IMR-90 (cell line): ENCODE data around the gene MYO1C. TPM values are rescaled to one million over a fixed set of nuclear protein-coding genes. Genes with fewer than 3 reads are reported as not detected.

Experiments
- ATAC-seq: fragments of 200-7000 bp; cut with Tn5 transposase; 2 replicates; pipeline ENCODE4 v1.9.1; 2020; ENCODE audit warnings: low read depth, mild to moderate bottlenecking, moderate library complexity
- BruUV-seq: library from RNA; stranded (reverse); fragments of 400-500 nt; replicated peaks from 2 replicates; lab custom pipeline; 2021; lab: Mats Ljungman, UMichigan
- CTCF ChIA-PET: fragments of 300-600 bp; formaldehyde crosslinking; extraction: SDS; loops from one replicate; lab custom pipeline; 2021; ENCODE audit warnings: antibody characterized with exemption; lab: Yijun Ruan, JAX
- POLR2A ChIA-PET: fragments of 300-600 bp; sonication (Branson Sonifier 250); formaldehyde crosslinking; loops from one replicate; lab custom pipeline; 2022; ENCODE audit warnings: antibody characterized with exemption; ENCODE audit not compliant: unreplicated experiment; lab: Charles Lee
- DNase-seq: peaks from one replicate; pipeline ENCODE4 v3.0.0; 2013
- H2AFZ ChIP-seq: replicated peaks from 2 replicates; pipeline ENCODE3; 2013; ENCODE audit warnings: low read length, mild to moderate bottlenecking; ENCODE audit not compliant: poor library complexity
- H2AK5ac ChIP-seq: 2 replicates; pipeline ENCODE4 v1.6.1; 2013; ENCODE audit warnings: low read depth, low read length, inconsistent platforms
- H2AK9ac ChIP-seq: replicated peaks from 2 replicates; pipeline ENCODE3; 2013; ENCODE audit warnings: mild to moderate bottlenecking, low read depth, low read length, moderate library complexity; ENCODE audit not compliant: poor library complexity
- H2BK120ac ChIP-seq: 2 replicates; pipeline ENCODE4 v1.6.1; 2013; ENCODE audit warnings: low read depth, low read length, inconsistent platforms
- H2BK15ac ChIP-seq: 3 replicates; pipeline ENCODE4 v1.6.1; 2013; ENCODE audit warnings: low read depth, low read length, inconsistent platforms
- H2BK20ac ChIP-seq: 2 replicates; pipeline ENCODE4 v1.6.1; 2013; ENCODE audit warnings: low read depth, mild to moderate bottlenecking, inconsistent platforms, low read length, moderate library complexity
- H2BK5ac ChIP-seq: 2 replicates; pipeline ENCODE4 v1.6.1; 2013; ENCODE audit warnings: mild to moderate bottlenecking, low read depth, low read length, inconsistent platforms; ENCODE audit not compliant: poor library complexity, severe bottlenecking
- H3K14ac ChIP-seq: replicated peaks from 2 replicates; pipeline ENCODE4 v1.6.1; 2013; ENCODE audit warnings: low read depth, low read length, inconsistent platforms
- H3K18ac ChIP-seq: 2 replicates; pipeline ENCODE4 v1.6.1; 2013; ENCODE audit warnings: low read depth, low read length, control low read depth
- H3K23ac ChIP-seq: 2 replicates; pipeline ENCODE4 v1.6.1; 2013; ENCODE audit warnings: low read depth, low read length, inconsistent platforms
- H3K27ac ChIP-seq: 2 replicates; pipeline ENCODE4 v1.5.1; 2013; ENCODE audit warnings: mild to moderate bottlenecking, control low read depth, low read length; ENCODE audit not compliant: insufficient read depth
- H3K27me3 ChIP-seq: 2 replicates; pipeline ENCODE4 v1.6.1; 2013; ENCODE audit warnings: low read length; ENCODE audit not compliant: control insufficient read depth, insufficient read depth
- H3K36me3 ChIP-seq: 2 replicates; pipeline ENCODE4 v1.6.1; 2013; ENCODE audit warnings: low read length, mixed read lengths; ENCODE audit not compliant: control insufficient read depth, insufficient read depth
- H3K4ac ChIP-seq: 2 replicates; pipeline ENCODE4 v1.6.1; 2013; ENCODE audit warnings: low read depth, low read length, inconsistent platforms
- H3K4me1 ChIP-seq: 2 replicates; pipeline ENCODE4 v1.6.1; 2013; ENCODE audit warnings: low read length, mixed read lengths; ENCODE audit not compliant: control insufficient read depth, insufficient read depth
- H3K4me2 ChIP-seq: 2 replicates; pipeline ENCODE4 v1.6.1; 2013; ENCODE audit warnings: low read depth, mild to moderate bottlenecking, control low read depth, low read length, moderate library complexity
- H3K4me3 ChIP-seq: 2 replicates; pipeline ENCODE4 v1.5.1; 2013; ENCODE audit warnings: low read depth, mild to moderate bottlenecking, control low read depth, low read length, moderate library complexity; ENCODE audit not compliant: insufficient read depth
- H3K56ac ChIP-seq: 2 replicates; pipeline ENCODE4 v1.6.1; 2013; ENCODE audit warnings: low read length, inconsistent platforms; ENCODE audit not compliant: insufficient read depth; ENCODE audit errors: extremely low read depth
- H3K79me1 ChIP-seq, 2 experiments: 2 replicates each; pipeline ENCODE4 v1.6.1; 2013; ENCODE audit warnings: low read length in 2 of 2, inconsistent platforms in 1 of 2, low read depth in 1 of 2
- H3K9ac ChIP-seq: 2 replicates; pipeline ENCODE4 v1.6.1; 2013; ENCODE audit warnings: low read depth, low read length, control low read depth
- H3K9me1 ChIP-seq: 2 replicates; pipeline ENCODE4 v1.6.1; 2013; ENCODE audit warnings: low read length, inconsistent platforms; ENCODE audit not compliant: insufficient read depth
- H3K9me3 ChIP-seq: 2 replicates; pipeline ENCODE4 v1.6.1; 2013; ENCODE audit warnings: low read length; ENCODE audit not compliant: control insufficient read depth, insufficient read depth
- H4K20me1 ChIP-seq: 2 replicates; pipeline ENCODE4 v1.6.1; 2013; ENCODE audit warnings: low read length, inconsistent platforms; ENCODE audit not compliant: insufficient read depth
- H4K5ac ChIP-seq: 2 replicates; pipeline ENCODE4 v1.6.1; 2013; ENCODE audit warnings: mild to moderate bottlenecking, low read depth, low read length, control low read depth
- H4K8ac ChIP-seq, 2 experiments: 2 replicates each; pipeline ENCODE4 v1.6.1; 2013; ENCODE audit warnings: low read depth in 2 of 2, low read length in 2 of 2, control low read depth in 1 of 2, inconsistent platforms in 1 of 2
- H4K91ac ChIP-seq: 2 replicates; pipeline ENCODE4 v1.6.1; 2013; ENCODE audit warnings: low read depth, low read length, inconsistent platforms; ENCODE audit not compliant: insufficient read depth
- WGBS, 2 experiments: methylation state at CpG; one replicate each; pipeline versions ENCODE4 v1.1.5 to v1.1.7; 2013; ENCODE audit warnings: missing lambda C conversion rate in 2 of 2; ENCODE audit not compliant: insufficient read length in 1 of 2; ENCODE audit errors: extremely low coverage in 2 of 2; 5-methylcytosine and 5-hydroxymethylcytosine counted together
- dilution Hi-C: fragments of 300-500 bp; cut with HindIII; formaldehyde crosslinking; loops from one replicate; pipeline ENCODE4 v1.14.3; 2018; ENCODE audit warnings: low sequenced_read_pairs; ENCODE audit not compliant: unreplicated experiment
- in situ Hi-C: fragments of 300-500 bp; cut with MboI; formaldehyde crosslinking; loops from 3 replicates; pipeline ENCODE4 v1.14.3; 2019; ENCODE audit warnings: low sequenced_read_pairs, inconsistent platforms, mixed read lengths
- intact Hi-C: fragments of 100-400 bp; cut with micrococcal nuclease; formaldehyde crosslinking; loops from 2 replicates; pipeline ENCODE4 v1.10.0; 2022
- polyA plus RNA-seq, 3 experiments: library from polyadenylated mRNA; depleted of rRNA; stranded (reverse); fragments of >200 nt; gene quantifications; 2 replicates each; pipeline ENCODE4 v1.2.3, GENCODE V29; 2012; ENCODE audit warnings: low replicate concordance in 1 of 3
- total RNA-seq: library from RNA; depleted of rRNA; stranded (reverse); fragments of >200 nt; gene quantifications from 2 replicates; pipeline ENCODE4 v1.2.3, GENCODE V29; 2012
- TF ChIP-seq, protein P1 (sequence below): fragments of 150-350 bp; IDR thresholded peaks from 2 replicates; pipeline ENCODE4 v1.6.1; 2016; ENCODE audit warnings: low read depth, mild to moderate bottlenecking, low read length, moderate library complexity, borderline replicate concordance

Gene MYO1C
- total and polyA plus RNA-seq, 2 of the 4 experiments (the other 2 are of a cell fraction), result 162 to 196 TPM

- no peak overlapping the region for H2BK120ac ChIP-seq
- peaks cover 53% of the 10 kb centered on the region for H3K36me3 ChIP-seq
- no peak overlapping the region for H3K4me3 ChIP-seq
- H2BK20ac ChIP-seq, result no peak overlapping the region
- no peak overlapping the region for H2AFZ ChIP-seq
- no peaks in the 10 kb centered on the region for H3K9me3 ChIP-seq
- H4K91ac ChIP-seq, result no peak overlapping the region
- H3K23ac ChIP-seq, result no peak overlapping the region
- H3K9me1 ChIP-seq, result peaks cover 11% of the 10 kb centered on the region
- no peak overlapping the region for H3K18ac ChIP-seq
- H3K27ac ChIP-seq, result no peak overlapping the region
- H4K5ac ChIP-seq, result no peak overlapping the region
- ChIA-PET POLR2A (interaction anchor here (0.6 kb wide), 1 partner anchor 253 kb away, joined by 3 read pairs; no protein-coding TSS in a partner anchor), CTCF (no interaction called here)
- no peak overlapping the region; the same call in 1 of the 2 replicates for H2AK5ac ChIP-seq
- peaks cover 9% of the 10 kb centered on the region; the same call in 1 of the 2 replicates for H3K4me1 ChIP-seq
- no peak overlapping the region for H2BK15ac ChIP-seq
- H4K20me1 ChIP-seq, result peaks cover 42% of the 10 kb centered on the region
- BruUV-seq, result no TSS peak
- in situ Hi-C loops, result no loop called here
- no peak overlapping the region for H3K9ac ChIP-seq
- H4K8ac ChIP-seq, result no peak overlapping the region
- H3K56ac ChIP-seq, result no peak overlapping the region
- TF ChIP-seq, protein P1, sequence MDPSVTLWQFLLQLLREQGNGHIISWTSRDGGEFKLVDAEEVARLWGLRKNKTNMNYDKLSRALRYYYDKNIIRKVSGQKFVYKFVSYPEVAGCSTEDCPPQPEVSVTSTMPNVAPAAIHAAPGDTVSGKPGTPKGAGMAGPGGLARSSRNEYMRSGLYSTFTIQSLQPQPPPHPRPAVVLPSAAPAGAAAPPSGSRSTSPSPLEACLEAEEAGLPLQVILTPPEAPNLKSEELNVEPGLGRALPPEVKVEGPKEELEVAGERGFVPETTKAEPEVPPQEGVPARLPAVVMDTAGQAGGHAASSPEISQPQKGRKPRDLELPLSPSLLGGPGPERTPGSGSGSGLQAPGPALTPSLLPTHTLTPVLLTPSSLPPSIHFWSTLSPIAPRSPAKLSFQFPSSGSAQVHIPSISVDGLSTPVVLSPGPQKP, result no peak
- no peaks in the 10 kb centered on the region for H3K27me3 ChIP-seq
- no peak overlapping the region for H2BK5ac ChIP-seq
- no peak for DNase-seq
- intact Hi-C loops, result no loop called here
- no peak overlapping the region for H2AK9ac ChIP-seq
- dilution Hi-C loops, result no loop called here
- WGBS, 2 experiments, result 100% methylated on average over 1 of the region's 20 CpGs; no CpG with 5 or more reads in 1 of the 2 experiments
- no peak for ATAC-seq
- no peak overlapping the region for H3K4me2 ChIP-seq
- peaks cover 20 to 68% of the 10 kb centered on the region in 2 experiments for H3K79me1 ChIP-seq
- H3K4ac ChIP-seq, result no peak overlapping the region
- no peak overlapping the region for H3K14ac ChIP-seq
Measured at GRCh38 chr17:1482680-1483079, 9.8 kb downstream of the MYO1C start.
